Esophagus squamous epithelium (tissue), 4 donors: Measurements from ENCODE around the gene BEND3.

ENCODE experiments used
- POLR2A ChIP-seq, 4 donors: fragments of 450-650 bp; IDR thresholded peaks; one replicate each; pipeline ENCODE4 v1.6.1; 2017; ENCODE audit warnings: antibody characterized with exemption in 4 of 4, mild to moderate bottlenecking in 4 of 4, moderate library complexity in 3 of 4
- TF ChIP-seq, protein P1 (sequence below), 6 experiments: fragments of 450-650 bp in 4 of 6; fragments of 200-600 bp in 2 of 6; sonication (generic) in 2 of 6; IDR thresholded peaks; one replicate each; pipeline ENCODE4 v1.5.1; 2016 to 2019; ENCODE audit warnings: antibody characterized with exemption in 6 of 6, mild to moderate bottlenecking in 4 of 6, moderate library complexity in 4 of 6

DNA sequence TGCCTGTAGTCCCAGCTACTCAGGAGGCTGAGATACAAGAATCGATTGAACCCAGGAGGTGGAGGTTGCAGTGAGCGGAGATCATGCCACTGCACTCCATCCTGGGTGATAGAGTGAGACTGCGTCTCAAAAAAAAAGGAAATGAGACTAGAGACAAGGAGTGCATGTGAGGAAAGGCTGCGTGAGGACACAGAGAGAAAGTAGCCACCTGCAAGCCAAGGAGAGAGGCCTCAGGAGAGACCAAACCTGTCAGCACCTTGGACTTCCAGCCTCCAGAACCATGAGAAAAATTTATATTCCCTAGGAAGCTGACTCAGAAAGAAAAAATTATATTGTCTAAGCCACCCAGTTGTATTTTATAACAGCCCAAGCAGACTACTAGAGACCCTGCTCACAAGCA is 7.4 kb upstream of the BEND3 start:
- TF ChIP-seq POLR2A (IDR thresholded peaks at IDR 0.05): no peak
- TF ChIP-seq, protein P1, sequence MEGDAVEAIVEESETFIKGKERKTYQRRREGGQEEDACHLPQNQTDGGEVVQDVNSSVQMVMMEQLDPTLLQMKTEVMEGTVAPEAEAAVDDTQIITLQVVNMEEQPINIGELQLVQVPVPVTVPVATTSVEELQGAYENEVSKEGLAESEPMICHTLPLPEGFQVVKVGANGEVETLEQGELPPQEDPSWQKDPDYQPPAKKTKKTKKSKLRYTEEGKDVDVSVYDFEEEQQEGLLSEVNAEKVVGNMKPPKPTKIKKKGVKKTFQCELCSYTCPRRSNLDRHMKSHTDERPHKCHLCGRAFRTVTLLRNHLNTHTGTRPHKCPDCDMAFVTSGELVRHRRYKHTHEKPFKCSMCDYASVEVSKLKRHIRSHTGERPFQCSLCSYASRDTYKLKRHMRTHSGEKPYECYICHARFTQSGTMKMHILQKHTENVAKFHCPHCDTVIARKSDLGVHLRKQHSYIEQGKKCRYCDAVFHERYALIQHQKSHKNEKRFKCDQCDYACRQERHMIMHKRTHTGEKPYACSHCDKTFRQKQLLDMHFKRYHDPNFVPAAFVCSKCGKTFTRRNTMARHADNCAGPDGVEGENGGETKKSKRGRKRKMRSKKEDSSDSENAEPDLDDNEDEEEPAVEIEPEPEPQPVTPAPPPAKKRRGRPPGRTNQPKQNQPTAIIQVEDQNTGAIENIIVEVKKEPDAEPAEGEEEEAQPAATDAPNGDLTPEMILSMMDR (IDR thresholded peaks at IDR 0.05): no peak
